Keratinocyte (primary cell): Measurements from ENCODE around the gene SLC15A5. TPM values are rescaled to one million over a fixed set of nuclear protein-coding genes. Genes with fewer than 3 reads are reported as not detected.

Experiments used
- DNase-seq: peaks from one replicate; pipeline ENCODE4 v3.0.0-alpha.2; 2011; ENCODE audit warnings: low read depth, missing footprints, low spot score
- FAIRE-seq: peaks from 2 replicates; lab custom pipeline; 2011; peaks lifted over from hg19 to GRCh38; lab: Jason Lieb, UNC
- H2AFZ ChIP-seq: 2 replicates; pipeline ENCODE4 v1.6.0; 2012; ENCODE audit warnings: low read length, control low read depth, inconsistent platforms; ENCODE audit not compliant: control insufficient read depth
- H3K27ac ChIP-seq: 2 replicates; pipeline ENCODE4 v1.5.1; 2011; ENCODE audit warnings: low read length; ENCODE audit not compliant: control insufficient read depth, insufficient read depth
- H3K27me3 ChIP-seq: 3 replicates; pipeline ENCODE4 v1.6.0; 2011; ENCODE audit warnings: low read length; ENCODE audit not compliant: control insufficient read depth, insufficient read depth; ENCODE audit errors: extremely low read depth
- H3K36me3 ChIP-seq, 2 experiments: 2 replicates in 1 of 2; 3 replicates in 1 of 2; pipeline ENCODE4 v1.5.1; 2011; ENCODE audit warnings: low read length in 2 of 2, mild to moderate bottlenecking in 1 of 2; ENCODE audit not compliant: control insufficient read depth in 2 of 2, insufficient read depth in 2 of 2; ENCODE audit errors: extremely low read depth in 1 of 2
- H3K4me1 ChIP-seq: 3 replicates; pipeline ENCODE4 v1.5.1; 2011; ENCODE audit warnings: low read length; ENCODE audit not compliant: control insufficient read depth, insufficient read depth; ENCODE audit errors: extremely low read depth
- H3K4me2 ChIP-seq: 3 replicates; pipeline ENCODE4 v1.6.0; 2011; ENCODE audit warnings: low read depth, low read length; ENCODE audit not compliant: control insufficient read depth, insufficient read depth; ENCODE audit errors: extremely low read depth
- H3K4me3 ChIP-seq, 3 experiments: fragments of 200-600 bp in 1 of 3; sonication (generic) in 1 of 3; 2 replicates in 2 of 3; 3 replicates in 1 of 3; pipeline ENCODE4 v1.5.1; 2011 to 2016; ENCODE audit warnings: low read length in 3 of 3, mild to moderate bottlenecking in 3 of 3, control low read depth in 2 of 3, inconsistent platforms in 1 of 3, low read depth in 1 of 3, mixed read lengths in 1 of 3, mixed run types in 1 of 3, moderate library complexity in 1 of 3; ENCODE audit not compliant: control insufficient read depth in 2 of 3, insufficient read depth in 2 of 3; ENCODE audit errors: extremely low read depth in 1 of 3
- H3K79me2 ChIP-seq: 2 replicates; pipeline ENCODE4 v1.6.0; 2012; ENCODE audit warnings: low read length; ENCODE audit not compliant: control insufficient read depth, insufficient read depth
- H3K9ac ChIP-seq: 3 replicates; pipeline ENCODE4 v1.6.0; 2011; ENCODE audit warnings: low read length; ENCODE audit not compliant: control insufficient read depth, insufficient read depth; ENCODE audit errors: extremely low read depth
- H3K9me1 ChIP-seq: 3 replicates; pipeline ENCODE4 v1.6.0; 2011; ENCODE audit warnings: low read length; ENCODE audit not compliant: control insufficient read depth, insufficient read depth; ENCODE audit errors: extremely low read depth
- H3K9me3 ChIP-seq: 2 replicates; pipeline ENCODE4 v1.5.1; 2012; ENCODE audit warnings: low read depth, low read length; ENCODE audit not compliant: control insufficient read depth
- H4K20me1 ChIP-seq: 3 replicates; pipeline ENCODE4 v1.6.0; 2011; ENCODE audit warnings: low read length; ENCODE audit not compliant: control insufficient read depth, insufficient read depth; ENCODE audit errors: extremely low read depth
- EZH2 ChIP-seq: IDR thresholded peaks from one replicate; pipeline ENCODE4 v1.6.1; 2012; ENCODE audit warnings: inconsistent platforms, mild to moderate bottlenecking, low read length, moderate library complexity
- dilution Hi-C: fragments of 300-500 bp; cut with MboI; formaldehyde crosslinking; loops from one replicate; pipeline ENCODE4 v1.7.0; 2020; ENCODE audit warnings: low sequenced_read_pairs; ENCODE audit not compliant: extremely low pct_ligation_motif_present
- polyA plus RNA-seq, 5 experiments: library from polyadenylated mRNA; depleted of rRNA in 3 of 5; stranded (reverse) in 3 of 5; stranded (forward) in 1 of 5; unstranded in 1 of 5; fragments of >200 nt; gene quantifications; 1 replicate in 1 of 5; 2 replicates in 3 of 5; 3 replicates in 1 of 5; pipeline versions ENCODE4 v1.2.1 to v1.2.3, GENCODE V29; 2011 to 2012; ENCODE audit warnings: missing spikeins in 2 of 5, low read depth in 1 of 5, low replicate concordance in 1 of 5
- TF ChIP-seq, protein P1 (sequence below), 3 experiments: IDR thresholded peaks in 1 of 3; conservative IDR thresholded peaks in 1 of 3; optimal IDR thresholded peaks in 1 of 3; 2 replicates in 2 of 3; 3 replicates in 1 of 3; pipeline versions ENCODE3 to v1.5.1; 2011; ENCODE audit warnings: low read length in 3 of 3, mild to moderate bottlenecking in 3 of 3, moderate library complexity in 2 of 3, control low read depth in 1 of 3, inconsistent platforms in 1 of 3; ENCODE audit not compliant: insufficient read depth in 2 of 3; ENCODE audit errors: extremely low read depth in 1 of 3

Gene SLC15A5
- polyA plus RNA-seq, 1 donor (not counting 4 experiments of a cell fraction or from before 2014, with no cell fraction given): not detected

DNA sequence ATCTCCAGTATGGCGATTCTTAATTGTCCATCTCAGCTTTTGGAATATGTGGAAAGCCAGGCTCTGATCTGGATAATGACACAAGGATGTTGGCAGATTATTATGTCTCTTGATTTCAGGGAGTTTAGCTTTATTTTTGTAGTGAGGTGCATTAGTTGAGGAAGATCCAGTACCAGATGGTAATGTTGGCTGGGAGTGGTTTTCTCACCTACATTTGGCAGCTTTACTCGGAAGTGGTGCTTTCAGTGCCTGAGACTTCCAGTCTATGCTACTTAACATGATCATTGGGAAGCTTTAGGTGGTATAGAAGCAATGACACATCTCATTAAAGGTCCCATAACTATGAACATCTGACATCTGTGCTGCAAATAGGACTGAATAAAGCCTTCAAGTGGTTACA is 7.5 kb downstream of the SLC15A5 start:
- Histone ChIP-seq H3K4me3 (no peak overlapping the region), H3K4me2 (no peak overlapping the region), H3K4me1 (no peaks in the 10 kb centered on the region), H2AFZ (no peak overlapping the region), H4K20me1 (no peaks in the 10 kb centered on the region), H3K79me2 (no peaks in the 10 kb centered on the region), H3K9me3 (no peaks in the 10 kb centered on the region), H3K27me3 (no peaks in the 10 kb centered on the region), H3K9ac (no peak overlapping the region), H3K9me1 (no peaks in the 10 kb centered on the region), H3K27ac (no peak overlapping the region), H3K36me3 (no peaks in the 10 kb centered on the region)
- FAIRE-seq (no peak), DNase-seq (no peak)
- no peak for TF ChIP-seq EZH2
- TF ChIP-seq, protein P1, sequence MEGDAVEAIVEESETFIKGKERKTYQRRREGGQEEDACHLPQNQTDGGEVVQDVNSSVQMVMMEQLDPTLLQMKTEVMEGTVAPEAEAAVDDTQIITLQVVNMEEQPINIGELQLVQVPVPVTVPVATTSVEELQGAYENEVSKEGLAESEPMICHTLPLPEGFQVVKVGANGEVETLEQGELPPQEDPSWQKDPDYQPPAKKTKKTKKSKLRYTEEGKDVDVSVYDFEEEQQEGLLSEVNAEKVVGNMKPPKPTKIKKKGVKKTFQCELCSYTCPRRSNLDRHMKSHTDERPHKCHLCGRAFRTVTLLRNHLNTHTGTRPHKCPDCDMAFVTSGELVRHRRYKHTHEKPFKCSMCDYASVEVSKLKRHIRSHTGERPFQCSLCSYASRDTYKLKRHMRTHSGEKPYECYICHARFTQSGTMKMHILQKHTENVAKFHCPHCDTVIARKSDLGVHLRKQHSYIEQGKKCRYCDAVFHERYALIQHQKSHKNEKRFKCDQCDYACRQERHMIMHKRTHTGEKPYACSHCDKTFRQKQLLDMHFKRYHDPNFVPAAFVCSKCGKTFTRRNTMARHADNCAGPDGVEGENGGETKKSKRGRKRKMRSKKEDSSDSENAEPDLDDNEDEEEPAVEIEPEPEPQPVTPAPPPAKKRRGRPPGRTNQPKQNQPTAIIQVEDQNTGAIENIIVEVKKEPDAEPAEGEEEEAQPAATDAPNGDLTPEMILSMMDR (optimal IDR thresholded peaks at IDR 0.05 in 1 of 3, IDR thresholded peaks at IDR 0.05 in 1 of 3, conservative IDR thresholded peaks at IDR 0.05 in 1 of 3; ENCODE audit: extremely low read depth in 1 of 3, insufficient read depth in 2 of 3, low read length in 3 of 3): no peak
- dilution Hi-C loops: no loop called here

DNA sequence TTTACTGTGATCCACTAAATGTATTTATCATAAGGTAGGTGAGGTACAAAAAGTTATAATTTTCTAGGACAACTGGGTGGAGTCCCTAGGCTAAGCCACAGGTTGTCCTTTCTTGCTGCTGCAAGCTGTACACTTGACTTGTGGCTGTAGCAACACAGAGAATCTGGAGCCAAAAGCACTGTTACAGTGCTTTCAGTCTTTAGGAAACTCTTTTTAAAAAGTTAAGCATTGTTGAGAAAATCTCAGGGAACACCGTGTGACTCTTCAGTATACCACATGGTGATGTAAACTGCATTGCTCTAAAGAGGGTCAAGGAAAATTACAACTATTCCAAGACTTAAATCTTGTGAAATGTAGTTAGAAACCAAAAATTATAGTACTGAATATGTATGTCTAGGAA is 11.4 kb downstream of the SLC15A5 start:
- no peaks in the 10 kb centered on the region for H3K27me3 ChIP-seq
- no peak for FAIRE-seq
- H3K4me2 ChIP-seq: no peak overlapping the region
- no peak overlapping the region for H3K9ac ChIP-seq
- no peaks in the 10 kb centered on the region for H3K4me1 ChIP-seq
- no peak for DNase-seq
- no peaks in the 10 kb centered on the region for H3K79me2 ChIP-seq
- H3K9me3 ChIP-seq: no peaks in the 10 kb centered on the region
- H4K20me1 ChIP-seq: no peaks in the 10 kb centered on the region
- H2AFZ ChIP-seq: no peak overlapping the region
- no peaks in the 10 kb centered on the region for H3K9me1 ChIP-seq
- dilution Hi-C loops: no loop called here
- no peak overlapping the region for H3K4me3 ChIP-seq
- TF ChIP-seq EZH2: no peak
- TF ChIP-seq, protein P1 (optimal IDR thresholded peaks at IDR 0.05 in 1 of 3, IDR thresholded peaks at IDR 0.05 in 1 of 3, conservative IDR thresholded peaks at IDR 0.05 in 1 of 3; ENCODE audit: extremely low read depth in 1 of 3, insufficient read depth in 2 of 3, low read length in 3 of 3): no peak
- H3K27ac ChIP-seq: no peak overlapping the region
- no peaks in the 10 kb centered on the region for H3K36me3 ChIP-seq
